HG03135 (cell line): ENCODE results near the gene SLC17A4.

Experiments
- ATAC-seq: cut with Tn5 transposase; IDR thresholded peaks from one replicate; pipeline ENCODE4 v1.9.1; 2021; ENCODE audit warnings: mild to moderate bottlenecking, moderate library complexity; ENCODE audit not compliant: unreplicated experiment

SLC17A4 gene

DNA sequence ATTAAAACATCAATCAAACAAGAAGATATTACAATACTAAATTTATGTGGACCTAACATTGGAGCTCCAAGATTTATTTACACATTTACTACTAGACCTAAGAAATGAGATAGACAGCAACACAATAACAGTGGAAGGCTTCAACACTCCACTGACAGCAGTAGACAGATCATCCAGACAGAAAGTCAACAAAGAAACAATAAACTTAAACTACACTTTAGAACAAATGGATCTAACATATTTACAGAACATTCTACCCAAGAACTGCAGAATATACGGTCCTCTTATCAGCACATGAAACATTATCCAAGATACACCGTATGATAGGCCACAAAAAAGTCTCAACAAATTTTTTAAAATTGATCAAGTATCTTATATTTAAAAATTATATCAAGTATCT is 50.3 kb downstream of the SLC17A4 start:
- ATAC-seq: no peak

DNA sequence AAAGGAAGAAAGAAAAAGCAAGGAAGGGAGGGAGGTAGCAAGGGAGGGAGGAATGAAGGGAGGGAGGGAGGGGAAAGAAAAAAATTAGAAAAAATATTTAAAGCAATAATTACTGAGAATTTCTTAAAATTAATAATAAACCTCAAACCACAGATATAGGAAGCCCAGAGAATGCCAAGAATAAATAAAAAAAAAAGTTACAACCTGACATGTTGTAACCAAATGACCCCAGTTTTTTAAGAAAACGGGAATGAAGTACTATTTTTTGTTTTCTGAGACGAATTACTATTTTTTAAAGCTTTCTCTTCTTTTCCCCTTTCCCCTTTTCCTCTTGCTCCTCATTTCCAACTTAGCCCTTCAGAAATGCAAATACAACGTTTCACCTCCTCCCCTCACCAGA is 60.7 kb downstream of the SLC17A4 start:
- no peak for ATAC-seq

DNA sequence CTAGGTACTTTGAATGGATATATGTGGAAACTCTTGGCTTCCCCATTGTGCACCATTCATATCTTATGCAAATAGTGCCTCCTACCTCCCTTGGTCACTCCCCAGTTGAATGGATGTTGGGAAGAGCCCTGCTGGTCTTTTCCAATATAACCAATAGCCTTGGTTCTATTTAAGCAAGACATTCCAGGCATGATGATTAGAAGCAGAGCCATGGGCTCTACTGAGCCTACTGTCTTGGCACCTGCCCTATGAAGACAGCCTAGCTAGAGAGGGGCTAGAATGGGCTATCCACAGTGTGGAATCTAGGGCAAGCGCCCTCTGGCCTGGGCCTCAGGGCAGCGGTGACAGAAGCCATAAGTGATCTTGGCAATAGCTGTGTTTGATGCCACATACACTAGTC is 61.7 kb downstream of the SLC17A4 start:
- no peak for ATAC-seq

DNA sequence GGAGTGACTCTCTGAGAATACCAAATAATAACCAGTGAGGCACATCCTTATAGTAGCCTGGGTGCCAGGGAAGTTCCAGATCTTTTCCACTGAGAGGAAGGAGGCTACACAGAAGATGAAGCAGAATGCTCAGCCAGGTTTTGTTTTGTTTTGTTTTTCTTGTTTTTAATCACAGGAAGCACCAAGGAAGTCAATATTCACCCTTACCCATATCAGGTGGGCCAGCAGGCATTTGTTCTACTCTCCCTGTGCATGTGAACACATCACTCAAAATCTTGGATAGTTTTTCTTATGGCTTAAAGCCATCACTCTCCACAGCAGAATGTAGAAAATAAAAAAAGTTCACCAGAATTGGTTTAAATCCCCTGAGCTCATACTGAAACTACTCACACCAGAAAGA is 66.8 kb downstream of the SLC17A4 start:
- ATAC-seq: no peak

DNA sequence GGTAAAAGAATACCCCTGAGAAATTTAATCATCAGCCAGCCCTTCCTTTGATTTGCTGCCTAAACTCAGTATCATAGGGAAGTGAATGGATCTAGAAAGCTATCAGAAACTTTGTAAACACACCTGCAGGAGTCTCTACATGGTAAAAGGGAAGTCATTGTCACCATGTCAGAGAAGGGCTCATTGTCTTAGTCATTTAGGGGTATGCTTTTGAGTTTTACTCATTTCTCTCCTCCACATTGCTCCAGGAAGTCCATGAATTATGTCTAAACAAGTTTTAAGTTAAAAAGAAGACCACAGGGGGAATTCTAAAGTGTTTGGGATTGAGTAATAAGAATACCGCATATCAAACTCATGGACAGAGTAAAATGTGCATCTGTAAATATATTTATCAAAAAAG is 74.8 kb downstream of the SLC17A4 start:
- no peak for ATAC-seq

DNA sequence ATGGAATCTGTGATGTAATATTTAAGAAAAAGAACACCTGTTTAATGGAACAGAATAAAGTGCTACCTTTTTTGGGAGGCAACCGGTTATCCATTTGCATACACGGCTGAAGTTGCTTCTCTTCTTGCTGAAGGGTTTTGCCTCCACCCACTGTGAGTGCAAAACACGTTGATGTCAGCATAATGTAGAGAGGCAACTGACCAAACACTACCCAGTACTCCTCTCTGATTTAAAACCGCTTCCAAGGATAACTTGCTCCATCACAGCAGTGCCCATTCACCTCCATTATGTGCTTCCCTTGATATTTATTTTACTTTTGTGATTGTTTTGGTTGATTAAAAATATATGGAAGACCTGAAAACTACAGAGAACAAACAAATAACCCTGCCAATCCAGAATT is 75.9 kb downstream of the SLC17A4 start:
- ATAC-seq: no peak
